ENCODE data around the gene MINAR2. TPM values are rescaled to one million over a fixed set of nuclear protein-coding genes. Genes with fewer than 3 reads are reported as not detected.

The MINAR2 gene
- total RNA-seq, 4 donors from 2014 or later = 0.17 TPM; not detected in 3

- intact Hi-C loops (cut with DNase I) = no loop called here
- no peaks in the 10 kb centered on the region for H3K9me3 ChIP-seq
- no peaks in the 10 kb centered on the region for H3K27me3 ChIP-seq
- DNase-seq (ENCODE audit: extremely low spot score) = no peak
- WGBS = 66% methylated on average over 2 of the region's 2 CpGs
- no peak overlapping the region for H3K4me3 ChIP-seq
- no peaks in the 10 kb centered on the region for H3K36me3 ChIP-seq
- no peaks in the 10 kb centered on the region for H3K4me1 ChIP-seq
- H3K27ac ChIP-seq (replicated peaks in 1 of 4) = no peak overlapping the region
- no peak for TF ChIP-seq CTCF (IDR thresholded peaks at IDR 0.05)
- no peak for TF ChIP-seq POLR2A (IDR thresholded peaks at IDR 0.05; ENCODE audit: low read depth)
- TF ChIP-seq POLR2AphosphoS5 (IDR thresholded peaks at IDR 0.05) = no peak
- no peak for TF ChIP-seq EP300 (IDR thresholded peaks at IDR 0.05)
Observed at GRCh38 chr5:129743541-129744187, 4.2 kb upstream of the MINAR2 start.

GRCh38 chr5:129745997-129746396 is 1.9 kb upstream of the MINAR2 start:
- Histone ChIP-seq H3K9me3 (no peaks in the 10 kb centered on the region), H3K4me3 (no peak overlapping the region), H3K36me3 (no peaks in the 10 kb centered on the region), H3K27ac (replicated peaks in 1 of 4) (no peak overlapping the region), H3K27me3 (no peaks in the 10 kb centered on the region), H3K4me1 (no peaks in the 10 kb centered on the region)
- WGBS = 95% methylated on average over 4 of the region's 4 CpGs
- no peak for DNase-seq (ENCODE audit: extremely low spot score)
- TF ChIP-seq POLR2A (IDR thresholded peaks at IDR 0.05; ENCODE audit: low read depth) (no peak), EP300 (IDR thresholded peaks at IDR 0.05) (no peak), POLR2AphosphoS5 (IDR thresholded peaks at IDR 0.05) (no peak), CTCF (IDR thresholded peaks at IDR 0.05) (no peak)
- intact Hi-C loops (cut with DNase I) = no loop called here

- Histone ChIP-seq H3K36me3 (no peaks in the 10 kb centered on the region), H3K4me3 (no peak overlapping the region), H3K27ac (replicated peaks in 1 of 4) (no peak overlapping the region), H3K9me3 (no peaks in the 10 kb centered on the region), H3K27me3 (no peaks in the 10 kb centered on the region), H3K4me1 (no peaks in the 10 kb centered on the region)
- TF ChIP-seq CTCF (IDR thresholded peaks at IDR 0.05) (no peak), EP300 (IDR thresholded peaks at IDR 0.05) (no peak), POLR2A (IDR thresholded peaks at IDR 0.05; ENCODE audit: low read depth) (no peak)
- no peak for DNase-seq (ENCODE audit: extremely low spot score)
- 76% methylated on average over 2 of the region's 2 CpGs for WGBS
- intact Hi-C loops (cut with DNase I) = no loop called here
Observed at GRCh38 chr5:129746876-129747275, 1.0 kb upstream of the MINAR2 start.

- DNase-seq (ENCODE audit: extremely low spot score) = no peak
- H3K4me1 ChIP-seq = no peaks in the 10 kb centered on the region
- 78% methylated on average over 1 of the region's 1 CpG for WGBS
- no peak overlapping the region for H3K4me3 ChIP-seq
- H3K27me3 ChIP-seq = no peaks in the 10 kb centered on the region
- H3K9me3 ChIP-seq = no peaks in the 10 kb centered on the region
- intact Hi-C loops (cut with DNase I) = no loop called here
- no peak overlapping the region for H3K27ac ChIP-seq (replicated peaks in 1 of 4)
- TF ChIP-seq CTCF (IDR thresholded peaks at IDR 0.05) = no peak
- no peak for TF ChIP-seq POLR2AphosphoS5 (IDR thresholded peaks at IDR 0.05)
- TF ChIP-seq POLR2A (IDR thresholded peaks at IDR 0.05; ENCODE audit: low read depth) = no peak
- TF ChIP-seq EP300 (IDR thresholded peaks at IDR 0.05) = no peak
- H3K36me3 ChIP-seq = no peaks in the 10 kb centered on the region
Observed at GRCh38 chr5:129748913-129749880, 1.3 kb downstream of the MINAR2 start.
